Stimulated activated CD4-positive, alpha-beta T cell treated with anti-CD3 and anti-CD28 coated beads, Interleukin-1b, Interleukin-23, amount 100 ng/mL, for 1 hour (primary cell): ENCODE measurements around the gene SMG9.
"Not testable (repeated sequence)": the region's sequence is repeated elsewhere in the genome, so short reads cannot be mapped to it uniquely, and the experiment has no call there.

Experiments used
- DNase-seq, 2 donors: peaks; one replicate each; pipeline ENCODE4 v3.0.0-alpha.2; 2020; ENCODE audit warnings: low read depth in 2 of 2

The SMG9 gene

DNA sequence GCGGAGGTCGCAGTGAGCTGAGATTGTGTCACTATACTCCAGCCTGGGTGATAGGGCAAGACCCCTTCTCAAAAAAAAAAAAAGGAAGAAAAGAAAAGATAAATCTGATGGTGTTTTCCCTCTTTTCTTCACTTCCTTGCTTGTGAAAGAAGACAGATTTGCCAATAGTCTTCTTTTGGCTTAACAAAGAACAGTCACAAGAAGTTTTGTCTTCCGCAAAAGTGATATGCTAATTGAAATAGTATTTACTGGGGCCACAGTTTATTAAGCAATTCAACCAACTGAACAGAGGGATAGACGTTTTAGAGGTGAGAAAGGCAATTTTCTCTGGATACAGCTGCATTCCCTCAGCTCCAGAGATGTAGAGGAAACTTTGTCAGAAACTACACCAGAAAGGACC is 61.9 kb downstream of the SMG9 start:
- DNase-seq = no peak

DNA sequence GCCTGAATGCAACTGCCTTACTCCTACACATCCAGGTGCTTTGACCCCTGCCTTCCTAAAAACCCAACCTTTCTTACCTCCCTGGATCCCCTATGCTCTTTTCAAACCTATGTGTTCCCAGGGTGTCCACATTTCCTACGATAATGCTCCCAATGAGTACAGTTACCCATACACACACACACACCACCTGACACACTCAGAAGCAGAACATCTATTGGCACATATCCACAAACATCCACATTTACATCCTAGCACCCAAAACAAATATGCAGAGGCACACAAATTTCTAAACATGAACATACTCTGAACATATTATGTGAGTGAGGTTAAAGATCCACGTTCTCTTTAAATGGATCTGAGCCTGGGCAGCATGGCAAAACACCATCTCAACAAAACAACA is 62.4 kb downstream of the SMG9 start:
- no peak for DNase-seq

DNA sequence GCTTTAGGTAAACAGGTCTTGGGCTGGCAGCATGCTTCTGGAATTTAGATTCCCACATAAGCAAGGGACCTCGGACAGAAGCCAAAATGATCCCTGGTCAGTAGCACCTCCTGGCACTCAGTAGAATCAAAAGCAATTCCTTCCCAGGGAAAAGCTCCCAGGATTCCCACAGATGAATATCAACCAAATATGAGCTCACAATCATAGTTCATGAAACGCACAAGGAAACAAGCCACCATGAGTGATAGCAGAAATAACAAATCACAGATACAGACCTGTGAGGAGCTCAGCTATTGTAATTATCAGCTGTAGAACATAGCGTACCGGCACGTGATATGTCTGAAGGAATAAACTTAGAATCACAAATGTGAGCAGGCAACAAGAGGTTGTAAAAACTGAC is 63.0 kb downstream of the SMG9 start:
- DNase-seq = no peak

DNA sequence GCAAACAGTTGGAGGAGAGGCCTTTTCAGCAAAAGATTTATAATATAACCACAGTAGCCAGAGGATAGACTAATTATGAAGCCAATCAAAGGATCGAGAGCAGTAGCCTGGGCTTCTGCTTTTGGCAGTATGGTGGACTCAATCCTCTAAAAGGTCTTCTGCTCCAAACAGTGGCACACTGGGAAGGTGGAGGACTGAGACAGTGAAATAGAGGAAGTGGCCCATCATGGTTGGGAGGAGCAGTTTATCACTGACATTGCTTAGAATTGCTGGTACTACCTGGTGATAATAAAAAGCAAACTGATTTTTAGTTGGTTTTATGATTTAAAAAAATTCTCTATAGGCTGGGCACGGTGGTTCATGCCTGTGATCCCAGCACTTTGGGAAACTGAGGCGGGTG is 63.9 kb downstream of the SMG9 start:
- DNase-seq = no peak

DNA sequence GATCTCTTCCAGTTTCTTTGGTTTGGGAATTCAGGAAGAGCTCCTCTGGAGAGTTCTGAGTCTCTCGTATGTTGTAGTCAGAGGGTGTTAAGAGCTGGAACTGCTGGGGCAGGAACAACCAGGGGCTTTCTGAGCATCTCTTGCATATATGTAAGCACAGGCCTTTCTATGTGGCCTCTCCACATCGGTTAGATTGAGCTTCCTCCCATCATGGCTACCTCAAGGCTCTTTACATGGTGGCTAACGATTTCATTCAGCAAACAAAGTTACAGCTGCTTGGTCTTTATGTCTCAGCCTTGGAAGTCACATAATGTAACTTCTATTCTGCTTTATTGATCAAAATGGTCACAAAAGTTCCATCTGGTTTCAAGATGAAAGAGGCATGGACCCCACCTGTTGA is 64.3 kb downstream of the SMG9 start:
- no peak for DNase-seq

DNA sequence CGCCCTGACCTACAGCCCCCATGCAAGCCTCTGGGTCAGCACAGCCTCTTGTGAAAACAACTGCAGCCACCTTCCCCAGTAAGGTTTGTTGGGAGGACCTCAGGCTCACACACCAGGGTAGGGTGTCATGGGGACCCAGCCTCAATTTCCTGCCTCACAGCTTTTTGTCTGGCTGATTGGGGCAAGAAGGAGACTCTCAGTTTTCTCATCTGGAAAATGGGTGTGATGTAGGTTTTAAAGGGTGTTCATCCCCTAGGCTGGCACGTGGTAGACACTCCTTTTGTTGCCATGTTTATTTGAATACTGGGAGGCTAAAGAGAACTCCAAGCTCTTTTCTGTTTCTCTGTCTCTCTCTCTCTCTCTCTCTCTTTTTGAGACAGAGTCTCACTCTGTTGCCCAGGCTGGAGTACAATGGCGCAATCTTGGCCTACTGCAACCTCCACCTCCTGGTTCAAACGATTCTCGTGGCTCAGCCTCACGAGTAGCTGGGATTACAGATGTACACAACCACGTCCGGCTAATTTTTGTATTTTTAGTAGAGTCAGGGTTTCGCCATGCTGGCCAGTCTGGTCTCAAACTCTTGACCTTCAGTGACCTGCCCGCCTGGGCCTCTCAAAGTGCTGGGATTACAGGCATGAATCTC is 66.6 kb downstream of the SMG9 start:
- DNase-seq = no peak

DNA sequence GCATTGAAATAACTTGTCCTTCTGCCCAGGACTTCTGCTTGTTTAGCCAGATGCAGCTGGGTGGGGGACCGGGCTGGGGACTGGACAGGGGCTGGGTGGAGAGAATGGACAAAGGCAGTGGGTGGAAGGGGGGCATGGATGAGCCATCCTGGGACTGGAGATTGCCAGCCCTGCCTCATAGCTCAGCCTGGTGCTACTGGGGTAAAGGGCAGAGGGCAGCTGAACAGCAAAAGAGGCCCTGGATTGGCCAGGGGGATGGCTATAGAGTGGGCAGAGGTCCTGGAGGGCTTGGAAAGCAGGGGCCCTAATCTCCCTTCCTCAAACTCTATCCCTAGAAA is 67.1 kb downstream of the SMG9 start:
- no peak for DNase-seq

DNA sequence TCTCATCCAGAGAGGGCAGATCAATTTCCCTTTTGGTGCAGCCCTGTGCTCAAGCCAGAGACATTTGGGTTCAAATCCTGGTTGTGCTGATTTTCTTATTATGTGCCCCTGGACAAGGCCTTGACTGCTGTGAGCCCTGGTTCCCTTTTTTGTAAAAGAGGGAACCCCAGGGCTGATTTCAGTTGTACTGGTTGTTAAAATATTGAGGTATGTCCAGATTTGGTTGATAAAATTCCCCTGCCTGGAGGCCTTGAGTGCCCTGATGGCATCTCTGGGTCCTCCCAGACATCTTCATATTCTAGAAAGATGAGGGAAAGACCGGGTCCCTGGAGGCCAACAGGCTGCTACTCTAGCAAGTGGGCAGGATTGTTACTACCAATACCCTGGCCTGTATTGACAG is 70.4 kb downstream of the SMG9 start:
- DNase-seq = no peak

DNA sequence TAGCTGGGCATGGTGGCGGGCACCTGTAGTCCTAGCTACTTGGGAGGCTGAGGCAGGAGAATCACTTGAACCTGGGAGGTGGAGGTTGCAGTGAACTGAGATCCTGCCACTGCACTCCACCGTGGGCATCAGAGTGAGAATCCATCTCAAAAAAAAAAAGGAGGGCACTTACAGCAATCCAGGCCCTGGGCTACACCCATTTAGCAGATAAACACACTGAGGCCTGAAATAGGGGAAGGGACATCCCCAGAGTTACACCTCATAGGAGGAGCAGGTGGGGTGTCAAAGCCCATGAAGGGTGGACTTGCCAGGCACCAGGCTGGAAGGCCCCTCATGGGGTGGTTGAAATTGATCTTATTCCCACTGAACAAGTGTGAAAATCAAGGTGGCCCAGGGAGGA is 70.9 kb downstream of the SMG9 start:
- DNase-seq = no peak

DNA sequence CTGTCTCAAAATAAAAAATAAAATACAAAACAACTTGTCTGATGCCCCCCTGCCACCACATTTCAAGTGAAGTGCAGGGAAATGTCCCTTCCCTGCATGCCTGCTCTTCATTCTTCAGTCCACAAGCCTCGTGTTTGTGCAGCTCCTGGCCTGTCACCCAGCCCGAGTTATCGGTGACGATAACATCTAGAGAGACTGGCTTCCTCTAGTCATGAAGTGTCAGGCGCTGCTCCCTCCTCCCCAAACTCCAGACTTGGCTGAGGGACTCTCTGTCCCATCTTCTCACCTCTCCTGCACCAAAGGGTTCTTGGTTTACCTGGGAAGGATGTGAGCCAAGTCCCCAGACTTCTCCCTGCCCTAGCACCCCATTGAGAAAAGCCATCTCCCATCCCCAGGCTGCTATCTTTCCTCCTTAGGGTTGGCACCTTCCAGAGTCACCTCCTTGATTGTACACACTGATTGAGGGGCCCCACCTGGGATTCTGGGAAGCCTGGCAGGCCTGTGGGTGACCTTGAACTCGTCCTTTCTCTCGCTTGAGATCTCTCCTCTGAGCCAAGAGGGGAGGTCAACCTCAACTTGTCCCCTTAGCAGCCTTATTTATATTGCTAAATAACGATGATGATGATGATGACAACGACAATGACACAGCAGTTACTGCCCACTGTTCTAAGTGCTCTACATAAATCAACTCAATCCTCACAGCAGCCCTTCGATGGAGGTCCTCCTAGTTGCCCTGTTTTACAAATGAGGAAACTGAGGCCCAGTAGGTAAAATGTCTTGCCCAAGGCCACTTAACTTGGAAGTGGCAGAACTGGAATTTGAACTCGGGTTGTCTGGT is 71.7 kb downstream of the SMG9 start:
- no peak for DNase-seq

DNA sequence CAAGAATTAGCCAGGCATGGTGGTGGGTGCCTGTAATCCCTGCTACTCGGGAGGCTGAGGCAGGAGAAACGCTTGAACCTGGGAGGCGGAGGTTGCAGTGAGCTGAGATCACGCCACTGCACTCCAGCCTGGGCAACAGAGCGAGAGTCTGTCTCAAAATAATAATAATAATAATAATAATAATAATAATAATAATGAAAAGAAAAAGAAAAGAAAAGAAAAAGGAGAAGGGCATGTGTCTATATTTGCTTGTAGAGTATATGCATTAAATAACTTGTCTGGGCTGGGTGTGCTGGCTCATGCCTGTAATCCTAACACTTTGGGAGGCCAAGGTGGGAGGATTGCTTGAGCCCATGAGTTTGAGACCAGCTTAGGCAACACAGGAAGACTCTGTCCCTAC is 72.5 kb downstream of the SMG9 start:
- DNase-seq = not testable (repeated sequence)

DNA sequence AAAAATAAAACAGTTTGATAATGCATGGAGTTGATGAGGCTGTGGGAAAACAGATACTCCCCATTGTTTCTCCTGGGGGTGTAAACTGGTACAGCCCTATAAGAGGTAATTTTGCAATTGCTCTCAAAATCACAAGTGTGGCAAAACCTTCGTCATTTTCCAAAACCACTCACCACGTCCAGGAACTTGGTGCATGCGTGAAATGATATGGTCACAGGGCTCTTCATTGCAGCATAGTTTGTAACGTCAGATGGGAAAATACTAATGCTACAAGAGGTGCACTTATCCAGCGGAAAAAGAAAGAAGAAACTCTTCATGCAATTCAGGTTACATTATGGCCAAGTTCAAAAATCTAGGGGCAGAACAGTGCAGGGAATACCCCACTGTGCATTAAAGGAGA is 72.9 kb downstream of the SMG9 start:
- no peak for DNase-seq

DNA sequence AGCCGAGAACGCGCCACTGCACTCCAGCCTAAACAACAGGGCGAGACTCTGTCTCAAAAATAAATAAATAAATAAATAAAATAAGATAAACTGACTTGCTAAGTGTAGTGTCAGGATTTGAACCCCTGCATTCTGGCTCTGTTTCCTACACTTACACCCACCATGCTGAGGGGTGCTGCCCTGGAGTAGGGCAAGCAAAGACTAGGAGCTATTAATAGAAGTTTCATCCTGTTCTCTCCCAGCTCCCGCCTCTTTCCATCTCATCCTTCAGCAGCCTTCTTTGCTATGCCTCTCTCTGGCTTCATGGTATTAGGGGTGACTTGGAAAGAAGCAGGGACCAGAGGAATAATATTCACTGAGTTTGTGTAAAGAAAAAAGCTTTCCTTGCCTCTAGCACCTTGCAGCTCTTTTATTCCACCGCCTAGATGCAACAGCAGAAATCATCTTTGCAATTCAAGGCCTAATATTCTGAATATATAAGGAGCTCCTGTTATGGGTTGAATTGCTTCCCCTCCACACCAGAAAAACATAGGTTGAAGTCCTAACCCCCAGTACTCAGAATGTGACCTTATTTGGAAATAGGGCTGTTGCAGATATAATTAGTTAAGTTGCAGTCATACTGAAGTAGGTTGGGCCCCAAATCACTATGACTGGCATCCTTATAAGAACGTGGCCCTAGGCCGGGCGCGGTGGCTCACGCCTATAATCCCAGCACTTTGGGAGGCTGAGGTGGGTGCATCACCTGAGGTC is 76.1 kb downstream of the SMG9 start:
- no peak for DNase-seq
